Bone marrow (tissue), 2 donors: ENCODE measurements around the gene ENOPH1.
A peak's percentile ranks its signal among the peaks of the same experiment; 100 is the strongest.
"Not testable (repeated sequence)": the region's sequence is repeated elsewhere in the genome, so short reads cannot be mapped to it uniquely, and the experiment has no call there.

ENCODE experiments used
- DNase-seq, 2 donors: peaks; one replicate each; lab custom pipeline; 2025; lab: John Stamatoyannopoulos, UW

Gene ENOPH1

DNA sequence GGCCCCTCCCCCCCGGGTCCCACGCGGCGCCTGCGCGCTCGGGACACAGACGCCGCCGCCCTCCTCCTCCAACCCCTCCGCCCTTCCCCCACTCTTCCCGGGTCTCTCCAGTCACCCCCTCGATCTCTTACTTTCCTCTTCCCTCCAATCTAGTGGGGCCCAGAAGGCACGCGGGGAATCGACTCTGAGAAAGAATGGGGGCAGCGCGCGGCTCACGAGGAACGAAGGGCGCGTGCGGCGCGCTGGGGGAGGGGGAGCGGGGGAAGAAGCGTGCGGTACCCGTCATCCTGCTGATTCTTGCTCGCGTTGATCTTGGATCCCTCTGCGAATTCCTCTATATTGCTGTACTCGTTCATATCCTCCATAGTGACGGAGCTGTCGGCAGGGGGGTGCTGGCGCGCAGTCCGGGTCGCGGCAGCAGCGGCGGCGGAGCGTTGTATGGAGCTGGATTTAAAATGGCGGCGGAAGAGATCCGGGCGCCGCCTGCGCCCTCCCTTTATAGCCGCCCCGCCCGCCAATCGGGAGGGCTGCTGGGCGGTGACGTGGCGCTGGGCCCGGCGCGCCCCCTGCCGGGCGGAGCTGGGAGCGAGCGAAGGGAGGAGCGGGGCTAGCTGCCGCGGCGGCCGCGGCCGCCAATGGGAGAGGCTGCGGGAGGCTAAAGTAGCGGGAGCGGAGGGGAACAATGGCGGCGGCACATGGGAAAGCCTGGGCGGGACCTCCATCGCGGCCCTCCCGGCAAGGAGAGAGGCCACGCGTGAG is 1.2 kb upstream of the ENOPH1 start:
- peak; percentile 74 to 90 for DNase-seq

GRCh38 chr4:82429728-82430192 is 630 bp upstream of the ENOPH1 start:
- DNase-seq: peak in 1 of 2 donors; percentile 36

DNA sequence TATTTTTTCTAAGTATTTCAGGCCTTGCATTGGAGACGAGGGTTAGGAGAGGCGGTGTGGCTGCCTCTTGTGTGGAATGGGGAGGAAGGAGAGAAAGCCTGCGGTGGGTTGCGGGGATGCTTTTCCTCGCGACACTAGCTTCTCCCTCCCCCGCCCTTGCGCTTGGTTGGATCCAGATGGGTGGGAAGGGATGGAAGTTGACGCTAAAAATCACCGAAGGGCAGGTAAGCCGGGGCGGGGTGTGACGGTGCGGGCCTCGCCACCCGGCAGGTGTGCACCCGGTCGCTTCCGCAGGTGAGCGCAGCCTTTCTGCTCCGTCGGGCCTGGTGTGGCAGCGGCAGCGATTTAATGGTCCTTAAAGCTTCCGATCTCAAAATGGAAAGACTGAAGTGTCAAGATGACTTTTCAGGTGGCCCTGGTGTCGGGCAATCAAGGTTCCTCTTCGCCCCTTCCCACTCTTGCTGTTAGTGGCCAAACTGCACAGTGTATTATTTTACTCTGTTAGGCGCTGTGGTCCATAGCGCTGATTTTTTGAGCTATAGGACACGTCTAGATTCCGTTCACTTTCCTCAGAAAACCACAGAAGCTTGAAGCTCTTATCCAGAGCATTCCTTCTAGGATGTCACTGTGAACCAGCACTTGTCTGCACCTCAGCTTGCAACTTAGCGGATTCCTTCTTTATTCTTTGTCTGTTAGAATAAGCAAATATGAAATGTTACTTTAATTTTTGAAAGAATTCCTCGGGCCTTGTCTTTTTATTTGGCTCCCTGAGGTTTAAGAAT is 765 bp downstream of the ENOPH1 start:
- no peak for DNase-seq

GRCh38 chr4:82431831-82432230 is 1.4 kb downstream of the ENOPH1 start:
- no peak for DNase-seq

DNA sequence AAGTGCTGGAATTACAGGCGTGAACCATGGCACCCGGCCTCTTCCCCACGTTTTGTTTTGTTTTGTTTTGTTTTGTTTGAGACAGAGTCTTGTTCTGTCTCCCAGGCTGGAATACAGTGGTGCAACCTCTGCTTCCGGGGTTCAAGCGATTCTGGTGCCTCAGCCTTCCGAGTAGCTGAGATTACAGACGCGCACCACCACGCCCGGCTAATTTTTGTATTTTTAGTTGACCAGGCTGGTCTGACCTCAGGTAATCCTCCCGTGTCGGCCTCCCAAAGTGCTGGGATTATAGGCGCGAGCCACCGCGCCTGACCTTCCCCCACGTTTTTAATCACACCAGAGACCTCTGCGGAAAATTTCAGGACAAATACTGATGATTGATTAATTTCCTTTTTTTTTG is 2.2 kb downstream of the ENOPH1 start:
- DNase-seq: no peak

GRCh38 chr4:82433791-82434190 is 3.4 kb downstream of the ENOPH1 start:
- DNase-seq: no peak

GRCh38 chr4:82434949-82435348 is 4.6 kb downstream of the ENOPH1 start:
- DNase-seq: no peak

DNA sequence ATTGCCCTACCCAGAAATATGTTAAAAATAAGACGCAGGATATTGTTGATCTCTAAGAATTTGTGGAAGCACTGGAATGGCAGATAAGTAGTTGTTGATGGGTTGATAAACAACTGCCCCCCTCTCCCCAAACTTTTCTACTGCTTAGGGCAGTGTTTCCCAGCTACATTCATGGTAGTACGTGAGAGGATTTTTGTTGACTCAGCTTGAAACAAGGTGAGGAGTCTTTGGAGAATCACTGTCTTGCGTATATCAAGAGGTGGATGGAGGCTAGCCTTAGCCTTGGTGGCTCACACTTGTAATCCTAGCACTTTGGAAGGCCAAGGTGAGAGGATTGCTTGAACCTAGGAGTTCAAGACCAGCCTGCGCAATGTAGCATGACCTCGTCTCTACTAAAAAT is 5.7 kb downstream of the ENOPH1 start:
- DNase-seq: no peak

GRCh38 chr4:82436780-82437179 is 6.4 kb downstream of the ENOPH1 start:
- DNase-seq: no peak

DNA sequence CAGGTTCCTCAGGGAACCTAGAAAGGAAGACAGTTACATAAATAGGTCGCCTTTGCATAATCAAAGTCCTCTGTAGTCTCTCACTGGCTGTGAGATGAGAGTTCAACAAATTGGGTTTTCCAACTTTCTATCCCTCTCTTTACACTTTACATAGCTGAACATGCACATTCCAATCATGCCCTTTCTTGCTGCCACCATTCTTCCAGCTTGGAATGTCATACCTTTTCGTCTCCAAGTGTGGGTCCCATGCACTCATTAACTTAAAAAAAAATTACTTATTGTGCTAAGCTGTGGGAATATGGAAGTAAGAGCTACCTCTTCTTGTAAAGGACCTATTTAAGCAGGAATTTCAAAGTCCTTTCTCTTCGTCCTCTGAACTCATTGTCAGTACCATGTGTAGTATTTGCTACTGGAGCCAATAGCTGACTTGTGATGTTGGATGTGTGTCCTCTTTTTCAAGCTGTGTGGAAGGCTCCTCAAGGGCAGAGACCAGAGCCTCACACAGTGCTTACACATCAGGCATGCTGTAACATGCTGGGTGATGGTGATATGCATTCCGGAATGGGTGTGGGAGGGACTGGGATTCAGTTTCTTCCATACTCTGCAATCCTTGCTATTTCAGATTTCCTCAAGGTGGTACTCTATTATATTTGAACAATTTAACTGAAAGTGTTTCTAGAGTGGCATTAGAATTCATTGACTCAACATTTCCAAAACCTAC is 7.1 kb downstream of the ENOPH1 start:
- no peak for DNase-seq

DNA sequence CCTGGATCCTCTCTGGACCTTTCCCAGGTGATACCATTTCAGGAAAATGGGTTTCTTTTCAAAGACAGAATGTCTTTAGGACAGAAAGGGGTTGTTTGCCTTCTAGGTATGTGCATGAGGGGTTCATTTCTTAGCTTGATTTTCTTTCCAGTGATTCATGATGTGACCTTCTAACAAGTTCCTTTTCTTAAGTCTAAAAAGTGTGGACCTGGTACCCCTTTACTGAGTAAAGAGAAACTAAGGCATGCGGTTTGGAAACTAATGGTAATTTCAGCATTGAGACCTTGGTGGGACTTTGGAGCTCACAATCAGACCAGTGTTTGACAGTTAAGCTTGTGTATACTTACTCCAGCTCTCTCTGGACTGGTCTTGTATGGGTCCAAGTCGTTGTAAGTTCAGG is 8.7 kb downstream of the ENOPH1 start:
- DNase-seq: no peak

- no peak for DNase-seq
These were observed 17.5 kb downstream of the ENOPH1 start for GRCh38 chr4:82447886-82448285.

DNA sequence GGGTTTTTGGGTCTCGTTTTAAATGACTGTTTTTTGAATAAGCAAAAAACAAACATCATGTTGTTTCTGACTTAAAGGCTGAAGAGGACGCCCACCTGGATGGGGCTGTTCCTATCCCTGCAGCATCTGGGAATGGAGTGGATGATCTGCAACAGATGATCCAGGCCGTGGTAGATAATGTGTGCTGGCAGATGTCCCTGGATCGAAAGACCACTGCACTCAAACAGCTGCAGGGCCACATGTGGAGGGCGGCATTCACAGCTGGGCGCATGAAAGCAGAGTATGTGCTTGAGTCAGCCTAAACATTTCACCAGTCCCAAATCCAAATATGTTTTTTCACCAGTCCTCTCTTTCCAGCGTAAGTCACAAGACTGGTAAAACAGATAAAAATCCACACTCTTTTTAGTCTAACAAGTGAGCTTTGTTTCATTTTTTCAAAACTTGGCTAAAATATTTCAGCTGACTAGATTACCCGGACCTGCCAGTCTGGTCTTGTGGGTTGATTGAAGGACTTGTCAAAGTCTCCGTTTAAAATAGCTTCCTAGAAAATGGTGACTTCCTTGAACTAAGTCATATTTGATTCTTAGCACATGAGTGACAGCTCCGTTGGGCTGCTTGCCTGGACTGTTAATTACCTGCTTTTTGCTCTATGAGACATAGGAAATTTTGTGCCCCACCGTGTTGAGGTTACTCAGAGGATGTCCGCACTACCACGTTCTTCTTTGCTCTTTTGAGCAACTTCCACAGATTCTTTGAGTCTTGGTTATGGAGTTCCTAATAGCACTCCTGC is 20.8 kb downstream of the ENOPH1 start:
- no peak for DNase-seq

- no peak for DNase-seq
These were observed 21.6 kb downstream of the ENOPH1 start for GRCh38 chr4:82452026-82452425.

DNA sequence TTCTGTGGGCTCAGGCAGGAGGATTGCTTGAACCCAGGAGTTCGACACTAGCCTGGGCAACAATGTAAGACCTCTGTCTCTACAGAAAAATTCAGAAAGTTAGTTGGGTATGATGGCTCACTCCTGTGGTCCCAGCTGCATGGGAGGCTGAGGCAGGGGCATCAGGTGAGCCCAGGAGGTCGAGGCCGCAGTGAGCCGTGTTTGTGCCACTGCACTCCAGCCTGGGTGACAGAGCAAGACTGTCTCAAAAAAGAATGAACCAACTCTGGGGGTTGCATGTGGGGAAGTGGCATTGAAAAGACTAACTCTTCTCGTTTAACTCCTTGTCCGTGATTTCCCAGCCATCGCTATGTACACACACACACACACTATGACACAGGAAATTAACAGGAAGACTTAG is 26.9 kb downstream of the ENOPH1 start:
- DNase-seq: no peak

- DNase-seq: no peak
These were observed 28.3 kb downstream of the ENOPH1 start for GRCh38 chr4:82458729-82459128.

DNA sequence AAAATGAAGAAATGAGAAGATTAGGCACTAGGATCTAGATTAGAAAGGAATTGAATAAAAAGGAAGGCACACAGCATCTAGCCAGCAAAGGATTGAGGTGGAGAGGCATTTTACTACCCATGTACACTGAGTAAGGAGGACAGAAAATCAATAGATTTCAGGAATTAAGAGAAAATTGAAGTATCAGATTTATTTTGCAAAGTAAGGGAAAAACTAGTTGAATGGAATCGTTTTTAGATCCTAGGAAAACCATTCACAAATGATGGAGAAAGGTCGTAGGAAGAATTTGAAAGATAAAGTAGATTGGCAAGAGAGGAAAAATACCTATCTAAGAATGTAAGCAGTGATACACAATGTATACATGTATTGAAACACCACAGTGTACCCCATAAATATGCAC is 31.3 kb downstream of the ENOPH1 start:
- no peak for DNase-seq

- peak; percentile 51 to 68 for DNase-seq
These were observed 32.0 kb downstream of the ENOPH1 start for GRCh38 chr4:82462415-82462831.

DNA sequence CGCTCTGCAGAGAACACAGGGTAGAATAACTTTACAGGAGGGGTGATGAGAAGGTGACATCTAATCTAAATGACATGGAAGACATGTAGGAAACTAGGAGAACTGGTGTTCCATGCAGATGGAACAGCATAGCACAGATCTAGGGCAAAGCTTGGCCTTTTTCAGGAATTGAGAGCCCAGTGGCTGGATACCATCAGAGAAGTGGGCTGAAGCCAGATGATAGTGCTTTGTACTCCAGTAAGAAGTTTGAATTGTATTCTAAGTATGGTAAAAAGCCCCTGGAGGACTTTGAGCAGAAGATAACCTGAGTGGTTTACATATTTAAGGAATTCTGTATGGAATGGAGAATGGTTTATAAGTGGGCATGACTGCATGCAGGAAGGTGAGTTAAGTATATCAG is 32.8 kb downstream of the ENOPH1 start:
- DNase-seq: no peak

DNA sequence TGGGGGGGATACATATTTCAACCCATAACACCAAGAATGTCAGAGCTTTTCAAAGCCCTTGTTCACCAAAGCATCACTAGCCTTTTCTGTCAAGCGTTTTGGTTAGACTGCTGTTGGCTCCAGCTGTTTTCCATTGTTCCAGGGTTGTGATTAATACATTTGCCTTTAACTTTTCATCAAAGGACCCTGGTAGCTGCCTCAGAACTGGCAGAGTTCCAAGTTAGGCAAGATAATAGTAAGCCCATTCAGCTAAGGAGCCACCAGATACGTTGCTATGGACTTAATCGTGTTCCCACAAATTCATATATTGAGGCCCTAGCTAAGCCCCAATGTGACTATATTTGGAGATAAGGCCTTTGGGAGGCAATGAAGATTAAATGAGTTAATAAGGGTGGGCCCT is 37.1 kb downstream of the ENOPH1 start:
- no peak for DNase-seq

DNA sequence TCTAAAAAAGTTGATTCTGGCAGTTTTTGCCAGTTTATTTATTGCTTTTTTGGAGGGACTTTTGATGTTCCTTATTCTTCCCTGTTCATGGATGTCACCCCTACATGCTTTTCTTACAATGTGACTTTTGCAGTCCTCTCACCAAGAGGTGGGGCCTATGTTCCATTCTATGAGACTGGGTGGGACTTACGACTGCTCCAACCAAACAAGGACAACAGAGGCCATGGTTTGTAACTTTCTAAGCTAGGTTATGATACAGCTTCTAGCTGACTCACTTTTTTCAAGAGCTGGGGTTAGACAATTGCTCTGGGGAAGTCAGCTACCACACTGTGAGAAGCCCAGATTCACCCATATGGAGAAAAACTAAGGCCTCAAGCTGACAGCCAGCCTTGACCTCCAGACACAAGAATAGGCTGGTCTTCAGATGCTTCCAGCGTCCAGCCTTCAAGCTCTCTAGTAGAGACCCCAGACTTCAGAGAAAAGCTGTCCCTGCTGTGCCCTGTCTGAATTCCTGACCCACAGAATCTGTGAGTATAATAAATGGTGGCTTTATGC is 39.5 kb downstream of the ENOPH1 start:
- no peak for DNase-seq

- not testable (repeated sequence) for DNase-seq
These were observed 42.7 kb downstream of the ENOPH1 start for GRCh38 chr4:82473080-82473479.
